Endothelial cell of umbilical vein (primary cell): ENCODE data around the gene KRTAP10-2. TPM values are rescaled to one million over a fixed set of nuclear protein-coding genes. Genes with fewer than 3 reads are reported as not detected.

Experiments used
- BruUV-seq: library from RNA; stranded (reverse); fragments of 400-500 nt; replicated peaks from 2 replicates; lab custom pipeline; 2021; lab: Mats Ljungman, UMichigan
- CTCF ChIA-PET: fragments of 300-600, 350-600 bp; sonication (Branson Sonifier 250); formaldehyde crosslinking; loops from one replicate; lab custom pipeline; 2021; ENCODE audit warnings: antibody characterized with exemption, inconsistent platforms; lab: Charles Lee
- POLR2A ChIA-PET: fragments of 300-600, 350-600 bp; sonication (Branson Sonifier 250); formaldehyde crosslinking; loops from one replicate; lab custom pipeline; 2021; ENCODE audit warnings: antibody characterized with exemption, inconsistent platforms; lab: Charles Lee
- DNase-seq: peaks from one replicate; pipeline ENCODE4 v3.0.0-alpha.2; 2011; ENCODE audit warnings: low read depth, low spot score
- FAIRE-seq: peaks from 2 replicates; lab custom pipeline; 2011; peaks lifted over from hg19 to GRCh38; lab: Jason Lieb, UNC
- H2AFZ ChIP-seq: 2 replicates; pipeline ENCODE4 v1.6.0; 2012; ENCODE audit warnings: low read depth, low read length, control low read depth, inconsistent platforms
- H3K27ac ChIP-seq: 2 replicates; pipeline ENCODE4 v1.5.1; 2011; ENCODE audit warnings: low read depth, mild to moderate bottlenecking, control low read depth, low read length, moderate library complexity; ENCODE audit not compliant: insufficient read depth
- H3K27me3 ChIP-seq, 2 experiments: 2 replicates each; pipeline versions ENCODE4 v1.6.0 to v1.6.1; 2011; ENCODE audit warnings: low read length in 2 of 2, mixed read lengths in 1 of 2; ENCODE audit not compliant: control insufficient read depth in 2 of 2, insufficient read depth in 2 of 2
- H3K36me3 ChIP-seq, 2 experiments: 2 replicates in 1 of 2; 3 replicates in 1 of 2; pipeline ENCODE4 v1.5.1; 2011; ENCODE audit warnings: low read length in 2 of 2, mild to moderate bottlenecking in 1 of 2, moderate library complexity in 1 of 2; ENCODE audit not compliant: control insufficient read depth in 2 of 2, insufficient read depth in 2 of 2; ENCODE audit errors: extremely low read depth in 1 of 2
- H3K4me1 ChIP-seq: 3 replicates; pipeline ENCODE4 v1.5.1; 2011; ENCODE audit warnings: mild to moderate bottlenecking, low read length; ENCODE audit not compliant: control insufficient read depth, insufficient read depth; ENCODE audit errors: extremely low read depth
- H3K4me2 ChIP-seq: 2 replicates; pipeline ENCODE4 v1.6.1; 2011; ENCODE audit warnings: low read length, control low read depth, mixed read lengths; ENCODE audit not compliant: insufficient read depth
- H3K4me3 ChIP-seq, 3 experiments: fragments of 200-600 bp in 1 of 3; sonication (generic), shearing (Covaris generic) in 1 of 3; replicated peaks in 1 of 3; 2 replicates each; pipeline ENCODE4 v1.5.1; 2011 to 2016; ENCODE audit warnings: control low read depth in 3 of 3, low read length in 3 of 3, mild to moderate bottlenecking in 2 of 3, inconsistent platforms in 1 of 3, low read depth in 1 of 3, moderate library complexity in 1 of 3; ENCODE audit not compliant: insufficient read depth in 1 of 3
- H3K79me2 ChIP-seq: 2 replicates; pipeline ENCODE4 v1.6.0; 2012; ENCODE audit warnings: low read length, inconsistent platforms; ENCODE audit not compliant: control insufficient read depth, insufficient read depth
- H3K9ac ChIP-seq: replicated peaks from 2 replicates; pipeline ENCODE3; 2011; ENCODE audit warnings: low read length, control low read depth; ENCODE audit not compliant: insufficient read depth; ENCODE audit errors: extremely low read depth
- H3K9me1 ChIP-seq: replicated peaks from 3 replicates; pipeline ENCODE4 v1.6.0; 2011; ENCODE audit warnings: mild to moderate bottlenecking, low read length; ENCODE audit not compliant: control insufficient read depth, insufficient read depth; ENCODE audit errors: extremely low read depth
- H3K9me3 ChIP-seq: replicated peaks from 2 replicates; pipeline ENCODE4 v1.5.1; 2012; ENCODE audit warnings: low read length, inconsistent platforms; ENCODE audit not compliant: control insufficient read depth, insufficient read depth
- H4K20me1 ChIP-seq: replicated peaks from 2 replicates; pipeline ENCODE3; 2011; ENCODE audit warnings: mild to moderate bottlenecking, low read length; ENCODE audit not compliant: control insufficient read depth, insufficient read depth; ENCODE audit errors: extremely low read depth
- EZH2 ChIP-seq: IDR thresholded peaks from 2 replicates; pipeline ENCODE4 v1.6.1; 2012; ENCODE audit warnings: borderline replicate concordance, low read depth, mild to moderate bottlenecking, moderate library complexity, low read length, inconsistent platforms; ENCODE audit not compliant: severe bottlenecking
- FOS ChIP-seq: IDR thresholded peaks from 2 replicates; pipeline ENCODE4 v1.6.1; 2011; ENCODE audit warnings: mild to moderate bottlenecking, low read length, moderate library complexity, borderline replicate concordance; ENCODE audit not compliant: insufficient read depth
- GATA2 ChIP-seq: IDR thresholded peaks from 2 replicates; pipeline ENCODE4 v1.7.0; 2011; ENCODE audit warnings: low read depth, mild to moderate bottlenecking, moderate library complexity, mixed read lengths, low read length; ENCODE audit not compliant: insufficient read length, insufficient read depth
- JUN ChIP-seq: IDR thresholded peaks from 2 replicates; pipeline ENCODE4 v1.6.1; 2011; ENCODE audit warnings: borderline replicate concordance, low read depth; ENCODE audit not compliant: insufficient read length, insufficient read depth
- MYC ChIP-seq: IDR thresholded peaks from one replicate; pipeline ENCODE4 v1.6.1; 2011; ENCODE audit warnings: mild to moderate bottlenecking, low read depth, low read length
- POLR2A ChIP-seq: IDR thresholded peaks from 2 replicates; pipeline ENCODE4 v1.6.1; 2012; ENCODE audit warnings: low read depth, mild to moderate bottlenecking, control low read depth, low read length
- POLR2AphosphoS5 ChIP-seq: IDR thresholded peaks from 2 replicates; pipeline ENCODE4 v1.6.1; 2012; ENCODE audit warnings: low read depth, mild to moderate bottlenecking, control low read depth, low read length, moderate library complexity; ENCODE audit not compliant: insufficient read depth
- dilution Hi-C: fragments of 300-500 bp; cut with MboI; formaldehyde crosslinking; loops from one replicate; pipeline ENCODE4 v1.15.0; 2019; ENCODE audit warnings: low sequenced_read_pairs; ENCODE audit not compliant: extremely low pct_ligation_motif_present
- intact Hi-C: fragments of 100-400 bp; cut with micrococcal nuclease; formaldehyde crosslinking; loops from one replicate; pipeline ENCODE4 v1.10.0; 2022
- polyA plus RNA-seq, 4 experiments: library from polyadenylated mRNA; depleted of rRNA in 3 of 4; stranded (reverse) in 3 of 4; unstranded in 1 of 4; fragments of >200 nt; gene quantifications; 2 replicates each; pipeline versions ENCODE4 v1.2.1 to v1.2.3, GENCODE V29; 2011 to 2012; ENCODE audit warnings: missing spikeins in 1 of 4
- total RNA-seq: library from RNA; stranded (reverse); gene quantifications from 2 replicates; pipeline ENCODE4 v1.2.3, GENCODE V29; 2021
- TF ChIP-seq, protein P1 (sequence below): IDR thresholded peaks from 2 replicates; pipeline ENCODE4 v1.6.1; 2011; ENCODE audit not compliant: insufficient read depth, insufficient read length
- TF ChIP-seq, protein P2 (sequence below), 2 donors: IDR thresholded peaks; 1 replicate in 1 of 2; 2 replicates in 1 of 2; pipeline ENCODE4 v1.5.1; 2011; ENCODE audit warnings: low read length in 2 of 2, mild to moderate bottlenecking in 2 of 2, moderate library complexity in 2 of 2, control low read depth in 1 of 2, inconsistent platforms in 1 of 2, low read depth in 1 of 2; ENCODE audit not compliant: insufficient read depth in 1 of 2; ENCODE audit errors: extremely low read depth in 1 of 2

Gene KRTAP10-2
- total and polyA plus RNA-seq, 2 donors (not counting 3 experiments of a cell fraction or from before 2014, with no cell fraction given): not detected

DNA sequence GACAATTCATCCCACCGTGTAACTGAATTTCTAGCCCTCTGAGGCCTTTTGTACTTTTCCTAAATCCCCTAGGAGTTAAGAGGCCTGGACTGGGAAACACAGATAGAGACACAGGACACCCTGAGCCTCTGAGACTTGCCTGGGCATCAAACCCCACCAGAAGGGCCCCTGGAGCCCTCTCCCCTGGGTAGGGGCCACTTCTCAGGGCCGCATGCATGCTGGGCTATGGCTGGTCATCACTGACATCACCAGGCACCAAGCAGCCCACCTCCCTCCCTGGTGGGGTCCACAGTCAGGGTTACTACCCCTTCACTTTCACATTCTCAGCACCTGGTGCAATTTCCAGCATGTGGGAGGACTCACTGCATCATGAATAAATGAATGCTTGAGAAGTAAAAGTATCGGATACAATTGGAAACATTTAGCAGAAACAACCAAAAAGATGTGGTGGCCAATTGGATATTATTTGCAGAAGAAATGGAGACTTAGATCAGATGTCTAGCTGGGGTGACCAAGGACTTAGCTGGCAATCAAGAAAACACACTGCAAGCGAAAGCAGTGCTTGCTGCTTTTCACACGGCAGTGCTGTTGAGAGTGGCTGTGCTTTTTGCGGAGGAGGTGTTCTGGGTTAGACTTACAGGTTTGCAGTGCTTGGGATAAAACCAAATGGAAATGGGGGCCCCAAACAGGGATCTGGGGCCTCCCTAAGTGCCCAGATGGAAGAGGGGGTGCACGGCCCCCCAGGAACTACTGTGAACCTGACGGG lies 48.1 kb upstream of the KRTAP10-2 start:
- DNase-seq (no peak), FAIRE-seq (no peak)
- Histone ChIP-seq H3K27ac (no peak overlapping the region), H3K79me2 (no peaks in the 10 kb centered on the region), H3K4me2 (no peak overlapping the region), H3K9me3 (no peaks in the 10 kb centered on the region), H3K4me1 (no peaks in the 10 kb centered on the region), H3K36me3 (no peaks in the 10 kb centered on the region), H3K27me3 (peaks cover 0 to 2% of the 10 kb centered on the region in 2 experiments), H2AFZ (no peak overlapping the region), H3K9me1 (no peaks in the 10 kb centered on the region), H4K20me1 (no peaks in the 10 kb centered on the region), H3K4me3 (no peak overlapping the region), H3K9ac (no peak overlapping the region)
- BruUV-seq: no TSS peak
- TF ChIP-seq, protein P1, sequence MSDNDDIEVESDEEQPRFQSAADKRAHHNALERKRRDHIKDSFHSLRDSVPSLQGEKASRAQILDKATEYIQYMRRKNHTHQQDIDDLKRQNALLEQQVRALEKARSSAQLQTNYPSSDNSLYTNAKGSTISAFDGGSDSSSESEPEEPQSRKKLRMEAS: no peak
- TF ChIP-seq, protein P2, sequence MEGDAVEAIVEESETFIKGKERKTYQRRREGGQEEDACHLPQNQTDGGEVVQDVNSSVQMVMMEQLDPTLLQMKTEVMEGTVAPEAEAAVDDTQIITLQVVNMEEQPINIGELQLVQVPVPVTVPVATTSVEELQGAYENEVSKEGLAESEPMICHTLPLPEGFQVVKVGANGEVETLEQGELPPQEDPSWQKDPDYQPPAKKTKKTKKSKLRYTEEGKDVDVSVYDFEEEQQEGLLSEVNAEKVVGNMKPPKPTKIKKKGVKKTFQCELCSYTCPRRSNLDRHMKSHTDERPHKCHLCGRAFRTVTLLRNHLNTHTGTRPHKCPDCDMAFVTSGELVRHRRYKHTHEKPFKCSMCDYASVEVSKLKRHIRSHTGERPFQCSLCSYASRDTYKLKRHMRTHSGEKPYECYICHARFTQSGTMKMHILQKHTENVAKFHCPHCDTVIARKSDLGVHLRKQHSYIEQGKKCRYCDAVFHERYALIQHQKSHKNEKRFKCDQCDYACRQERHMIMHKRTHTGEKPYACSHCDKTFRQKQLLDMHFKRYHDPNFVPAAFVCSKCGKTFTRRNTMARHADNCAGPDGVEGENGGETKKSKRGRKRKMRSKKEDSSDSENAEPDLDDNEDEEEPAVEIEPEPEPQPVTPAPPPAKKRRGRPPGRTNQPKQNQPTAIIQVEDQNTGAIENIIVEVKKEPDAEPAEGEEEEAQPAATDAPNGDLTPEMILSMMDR (IDR thresholded peaks at IDR 0.05; ENCODE audit: extremely low read depth in 1 of 2, insufficient read depth in 1 of 2, low read depth in 1 of 2, low read length in 2 of 2): no peak
- TF ChIP-seq MYC (no peak), POLR2A (no peak), GATA2 (no peak), POLR2AphosphoS5 (no peak), FOS (no peak), JUN (no peak), EZH2 (no peak)
- CTCF ChIA-PET: interaction anchor here (1.4 kb wide), 1 partner anchor 194 kb away, joined by 4 read pairs; no protein-coding TSS in a partner anchor
- dilution Hi-C loops: no loop called here
- POLR2A ChIA-PET: no interaction called here
- intact Hi-C loops: no loop called here
